Glomerular visceral epithelial cell (primary cell): ENCODE measurements around the gene GSTM2.
"Not testable (repeated sequence)": the region's sequence is repeated elsewhere in the genome, so short reads cannot be mapped to it uniquely, and the experiment has no call there.

Experiments used
- DNase-seq: peaks from one replicate; pipeline ENCODE4 v3.0.0-alpha.2; 2016; ENCODE audit errors: extremely low spot score

Gene GSTM2

GRCh38 chr1:109677459-109677858 is 9.6 kb downstream of the GSTM2 start:
- DNase-seq: no peak

- DNase-seq: not testable (repeated sequence)
These were observed 10.8 kb downstream of the GSTM2 start for GRCh38 chr1:109678637-109679036.

- DNase-seq: not testable (repeated sequence)
These were observed 16.9 kb downstream of the GSTM2 start for GRCh38 chr1:109684777-109685176.

- DNase-seq: not testable (repeated sequence)
These were observed 17.5 kb downstream of the GSTM2 start for GRCh38 chr1:109685399-109685798.

GRCh38 chr1:109685890-109686289 is 18.0 kb downstream of the GSTM2 start:
- not testable (repeated sequence) for DNase-seq

GRCh38 chr1:109687109-109687508 is 19.3 kb downstream of the GSTM2 start:
- not testable (repeated sequence) for DNase-seq

- DNase-seq: peak; percentile 62
These were observed 20.0 kb downstream of the GSTM2 start, which contains the start of gene GSTM1 for GRCh38 chr1:109687641-109688499. GSTM1 (plus strand) TSS chr1:109687817; CDS start chr1:109687874, 57 bp downstream.

- DNase-seq: no peak
These were observed 22.1 kb downstream of the GSTM2 start for GRCh38 chr1:109689844-109690405.

- no peak for DNase-seq
These were observed 23.9 kb downstream of the GSTM2 start for GRCh38 chr1:109691759-109692158.

GRCh38 chr1:109694400-109694799 is 26.5 kb downstream of the GSTM2 start:
- DNase-seq: not testable (repeated sequence)

GRCh38 chr1:109695138-109695537 is 27.3 kb downstream of the GSTM2 start:
- not testable (repeated sequence) for DNase-seq

- no peak for DNase-seq
These were observed 29.2 kb downstream of the GSTM2 start for GRCh38 chr1:109697066-109697465.

- not testable (repeated sequence) for DNase-seq
These were observed 30.0 kb downstream of the GSTM2 start for GRCh38 chr1:109697861-109698260.

GRCh38 chr1:109702940-109703339 is 35.1 kb downstream of the GSTM2 start:
- DNase-seq: not testable (repeated sequence)

- peak; percentile 8 for DNase-seq
These were observed 36.3 kb downstream of the GSTM2 start for GRCh38 chr1:109704173-109704572.

GRCh38 chr1:109705411-109705810 is 37.6 kb downstream of the GSTM2 start:
- DNase-seq: no peak

- DNase-seq: not testable (repeated sequence)
These were observed 41.1 kb downstream of the GSTM2 start for GRCh38 chr1:109708949-109709348.

GRCh38 chr1:109709822-109710221 is 42.0 kb downstream of the GSTM2 start:
- not testable (repeated sequence) for DNase-seq

GRCh38 chr1:109711593-109712320 is 43.9 kb downstream of the GSTM2 start, which contains the start of gene GSTM5:
GSTM5 (plus strand) TSS chr1:109712251; CDS start chr1:109712313, 62 bp downstream.
- not testable (repeated sequence) for DNase-seq

- no peak for DNase-seq
These were observed 44.5 kb downstream of the GSTM2 start for GRCh38 chr1:109712321-109712864.

- DNase-seq: no peak
These were observed 45.8 kb downstream of the GSTM2 start for GRCh38 chr1:109713636-109714035.
